Measurements from ENCODE around the gene PDGFRB.

PDGFRB gene

DNA sequence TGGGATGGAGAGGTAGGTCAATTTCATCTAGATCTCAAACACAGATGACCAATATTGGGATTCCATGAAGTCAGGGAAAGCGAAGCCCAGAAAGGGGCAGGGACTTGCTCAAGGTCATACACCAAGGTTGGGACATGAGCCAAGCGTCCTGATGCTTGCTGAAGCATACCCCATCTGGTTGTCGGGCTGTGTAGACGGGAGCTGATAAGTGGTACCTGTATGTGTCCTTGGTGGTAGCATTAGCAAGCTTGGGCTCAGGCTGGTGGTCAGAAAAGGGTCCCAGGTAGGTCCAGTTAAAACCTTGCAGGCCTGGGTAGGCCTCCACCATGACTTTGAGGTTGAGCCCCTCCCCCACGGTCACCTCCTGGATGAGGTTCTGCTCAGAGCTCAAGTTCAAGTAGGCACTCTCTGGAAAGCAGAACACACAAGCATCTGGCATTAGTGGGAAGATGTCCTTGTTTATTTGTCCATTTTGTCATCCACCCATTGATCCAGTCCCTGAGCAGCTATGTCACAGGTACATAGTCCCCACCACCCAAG is 82.5 kb downstream of the PDGFRB start:
- Histone ChIP-seq H3K27me3 (ENCODE audit: low read length) (no peaks in the 10 kb centered on the region), H3K79me2 (ENCODE audit: insufficient read depth, low read length) (no peaks in the 10 kb centered on the region), H3K9me2 (replicated peaks; ENCODE audit: insufficient read depth, low read length) (no peaks in the 10 kb centered on the region), H3K9ac (ENCODE audit: low read length) (no peak overlapping the region), H3F3A (ENCODE audit: insufficient read depth) (no peaks in the 10 kb centered on the region), H4K20me1 (ENCODE audit: low read depth, low read length) (no peaks in the 10 kb centered on the region), H3K4me2 (ENCODE audit: low read depth, low read length, poor library complexity, severe bottlenecking) (no peak overlapping the region), H3K27ac (ENCODE audit: low read depth, low read length) (no peak overlapping the region), H3K4me3 (ENCODE audit: insufficient read depth, low read length, poor library complexity, severe bottlenecking) (no peak overlapping the region), H3K9me3 (ENCODE audit: insufficient read depth, low read length) (no peaks in the 10 kb centered on the region), H2AFZ (ENCODE audit: low read depth, low read length, severe bottlenecking) (no peak overlapping the region), H3K36me3 (ENCODE audit: low read length) (no peaks in the 10 kb centered on the region)
- TF ChIP-seq CTCF (IDR thresholded peaks at IDR 0.05; ENCODE audit: insufficient read depth, low read length, poor library complexity, severe bottlenecking) (no peak), EZH2phosphoT487 (conservative IDR thresholded peaks at IDR 0.05; ENCODE audit: low read length) (no peak)

DNA sequence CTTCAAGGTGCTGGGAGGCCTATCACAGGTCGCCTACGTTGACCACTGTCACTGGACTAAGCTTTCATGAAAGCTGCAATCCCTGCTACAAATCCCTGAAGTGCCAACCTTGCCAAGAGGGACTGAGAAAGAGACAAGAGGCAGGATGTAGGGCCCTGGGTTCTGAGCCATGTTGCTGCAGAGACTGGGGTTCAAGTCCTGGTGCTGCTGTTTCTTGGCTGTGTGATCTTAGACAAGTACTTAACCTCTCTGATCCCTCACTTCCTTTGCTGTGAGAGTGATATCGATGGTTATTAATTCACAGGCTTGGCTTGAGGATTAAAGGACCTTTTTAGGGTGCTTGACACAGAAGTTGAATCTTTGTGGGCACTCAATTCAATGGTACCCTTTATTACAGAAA is 84.8 kb downstream of the PDGFRB start:
- H3K4me2 ChIP-seq (ENCODE audit: low read depth, low read length, poor library complexity, severe bottlenecking): no peak overlapping the region
- H3K27me3 ChIP-seq (ENCODE audit: low read length): no peaks in the 10 kb centered on the region

GRCh38 chr5:150069672-150070627 is 85.7 kb downstream of the PDGFRB start:
- no peak for TF ChIP-seq EZH2phosphoT487 (conservative IDR thresholded peaks at IDR 0.05; ENCODE audit: low read length)
- no peak for TF ChIP-seq CTCF (IDR thresholded peaks at IDR 0.05; ENCODE audit: insufficient read depth, low read length, poor library complexity, severe bottlenecking)
- Histone ChIP-seq H3K79me2 (ENCODE audit: insufficient read depth, low read length) (no peaks in the 10 kb centered on the region), H2AFZ (ENCODE audit: low read depth, low read length, severe bottlenecking) (no peak overlapping the region), H3K27ac (ENCODE audit: low read depth, low read length) (no peak overlapping the region), H3K4me3 (ENCODE audit: insufficient read depth, low read length, poor library complexity, severe bottlenecking) (no peak overlapping the region), H3K27me3 (ENCODE audit: low read length) (no peaks in the 10 kb centered on the region), H3K9me2 (replicated peaks; ENCODE audit: insufficient read depth, low read length) (no peaks in the 10 kb centered on the region), H3K9me3 (ENCODE audit: insufficient read depth, low read length) (no peaks in the 10 kb centered on the region), H4K20me1 (ENCODE audit: low read depth, low read length) (no peaks in the 10 kb centered on the region), H3K36me3 (ENCODE audit: low read length) (no peaks in the 10 kb centered on the region), H3F3A (ENCODE audit: insufficient read depth) (no peaks in the 10 kb centered on the region), H3K9ac (ENCODE audit: low read length) (no peak overlapping the region), H3K4me2 (ENCODE audit: low read depth, low read length, poor library complexity, severe bottlenecking) (no peak overlapping the region)

More for the DNA sequence above, 84.8 kb downstream of the PDGFRB start:
- no peaks in the 10 kb centered on the region for H3K79me2 ChIP-seq (ENCODE audit: insufficient read depth, low read length)
- H3K36me3 ChIP-seq (ENCODE audit: low read length): no peaks in the 10 kb centered on the region
- H2AFZ ChIP-seq (ENCODE audit: low read depth, low read length, severe bottlenecking): no peak overlapping the region
- no peak overlapping the region for H3K4me3 ChIP-seq (ENCODE audit: insufficient read depth, low read length, poor library complexity, severe bottlenecking)
- TF ChIP-seq CTCF (IDR thresholded peaks at IDR 0.05; ENCODE audit: insufficient read depth, low read length, poor library complexity, severe bottlenecking): no peak
- TF ChIP-seq EZH2phosphoT487 (conservative IDR thresholded peaks at IDR 0.05; ENCODE audit: low read length): no peak
- H3F3A ChIP-seq (ENCODE audit: insufficient read depth): no peaks in the 10 kb centered on the region
- no peak overlapping the region for H3K9ac ChIP-seq (ENCODE audit: low read length)
- no peaks in the 10 kb centered on the region for H3K9me2 ChIP-seq (replicated peaks; ENCODE audit: insufficient read depth, low read length)
- H3K9me3 ChIP-seq (ENCODE audit: insufficient read depth, low read length): no peaks in the 10 kb centered on the region
- H4K20me1 ChIP-seq (ENCODE audit: low read depth, low read length): no peaks in the 10 kb centered on the region
- H3K27ac ChIP-seq (ENCODE audit: low read depth, low read length): no peak overlapping the region

Measured in SU-DHL-6 (cell line).